Activated CD8-positive, alpha-beta T cell treated with anti-CD3 and anti-CD28 coated beads for 36 hours (primary cell): Measurements from ENCODE around the gene OLFML2A. TPM values are rescaled to one million over a fixed set of nuclear protein-coding genes. Genes with fewer than 3 reads are reported as not detected.

ENCODE experiments used
- ATAC-seq: fragments of 200-7000 bp; cut with Tn5 transposase; one replicate; pipeline ENCODE4 v1.10.0; 2021; ENCODE audit warnings: mild to moderate bottlenecking, moderate library complexity
- CTCF ChIA-PET: fragments of 350-600 bp; sonication (Branson Sonifier 250); formaldehyde crosslinking; loops from one replicate; lab custom pipeline; 2021; ENCODE audit warnings: antibody characterized with exemption; lab: Charles Lee
- POLR2A ChIA-PET: fragments of 350-600 bp; sonication (Branson Sonifier 250); formaldehyde crosslinking; loops from one replicate; lab custom pipeline; 2021; ENCODE audit warnings: antibody characterized with exemption; lab: Charles Lee
- DNase-seq: peaks from one replicate; pipeline ENCODE4 v3.0.0-alpha.2; 2020
- H3K27ac Mint-ChIP-seq: one replicate; pipeline ENCODE4 v1.8.0; 2021; ENCODE audit warnings: mild to moderate bottlenecking, mixed read lengths
- H3K27me3 Mint-ChIP-seq: one replicate; pipeline ENCODE4 v1.8.0; 2021; ENCODE audit warnings: mixed read lengths
- H3K36me3 Mint-ChIP-seq: one replicate; pipeline ENCODE4 v1.8.0; 2021; ENCODE audit warnings: low read depth, mixed read lengths
- H3K4me1 Mint-ChIP-seq: one replicate; pipeline ENCODE4 v1.8.0; 2021; ENCODE audit warnings: low read depth, mixed read lengths
- H3K4me3 Mint-ChIP-seq: one replicate; pipeline ENCODE4 v1.8.0; 2021; ENCODE audit warnings: mild to moderate bottlenecking, moderate library complexity, mixed read lengths
- H3K9me3 Mint-ChIP-seq: one replicate; pipeline ENCODE4 v1.8.0; 2021; ENCODE audit warnings: mixed read lengths
- intact Hi-C: fragments of 100-400 bp; cut with micrococcal nuclease; formaldehyde crosslinking; loops from one replicate; pipeline ENCODE4 v1.10.0; 2022
- total RNA-seq, 2 experiments: library from RNA; stranded (reverse); gene quantifications; one replicate each; pipeline ENCODE4 v1.2.3, GENCODE V29; 2021
- TF ChIP-seq, protein P1 (sequence below): fragments of 200-600 bp; IDR thresholded peaks from one replicate; pipeline ENCODE4 v1.8.0; 2022; ENCODE audit warnings: antibody characterized with exemption, mild to moderate bottlenecking

OLFML2A gene
- total RNA-seq, 2 experiments from 2014 or later = not detected

GRCh38 chr9:124747065-124747464 lies 29.9 kb upstream of the OLFML2A start:
- POLR2A ChIA-PET = no interaction called here
- Mint-ChIP-seq H3K36me3 (no peaks in the 10 kb centered on the region), H3K4me3 (no peak overlapping the region), H3K27ac (no peak overlapping the region), H3K9me3 (no peaks in the 10 kb centered on the region), H3K4me1 (peaks cover 10% of the 10 kb centered on the region), H3K27me3 (peaks cover 16% of the 10 kb centered on the region)
- TF ChIP-seq, protein P1, sequence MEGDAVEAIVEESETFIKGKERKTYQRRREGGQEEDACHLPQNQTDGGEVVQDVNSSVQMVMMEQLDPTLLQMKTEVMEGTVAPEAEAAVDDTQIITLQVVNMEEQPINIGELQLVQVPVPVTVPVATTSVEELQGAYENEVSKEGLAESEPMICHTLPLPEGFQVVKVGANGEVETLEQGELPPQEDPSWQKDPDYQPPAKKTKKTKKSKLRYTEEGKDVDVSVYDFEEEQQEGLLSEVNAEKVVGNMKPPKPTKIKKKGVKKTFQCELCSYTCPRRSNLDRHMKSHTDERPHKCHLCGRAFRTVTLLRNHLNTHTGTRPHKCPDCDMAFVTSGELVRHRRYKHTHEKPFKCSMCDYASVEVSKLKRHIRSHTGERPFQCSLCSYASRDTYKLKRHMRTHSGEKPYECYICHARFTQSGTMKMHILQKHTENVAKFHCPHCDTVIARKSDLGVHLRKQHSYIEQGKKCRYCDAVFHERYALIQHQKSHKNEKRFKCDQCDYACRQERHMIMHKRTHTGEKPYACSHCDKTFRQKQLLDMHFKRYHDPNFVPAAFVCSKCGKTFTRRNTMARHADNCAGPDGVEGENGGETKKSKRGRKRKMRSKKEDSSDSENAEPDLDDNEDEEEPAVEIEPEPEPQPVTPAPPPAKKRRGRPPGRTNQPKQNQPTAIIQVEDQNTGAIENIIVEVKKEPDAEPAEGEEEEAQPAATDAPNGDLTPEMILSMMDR = no peak
- no peak for ATAC-seq
- intact Hi-C loops = no loop called here
- no peak for DNase-seq
- CTCF ChIA-PET = no interaction called here

DNA sequence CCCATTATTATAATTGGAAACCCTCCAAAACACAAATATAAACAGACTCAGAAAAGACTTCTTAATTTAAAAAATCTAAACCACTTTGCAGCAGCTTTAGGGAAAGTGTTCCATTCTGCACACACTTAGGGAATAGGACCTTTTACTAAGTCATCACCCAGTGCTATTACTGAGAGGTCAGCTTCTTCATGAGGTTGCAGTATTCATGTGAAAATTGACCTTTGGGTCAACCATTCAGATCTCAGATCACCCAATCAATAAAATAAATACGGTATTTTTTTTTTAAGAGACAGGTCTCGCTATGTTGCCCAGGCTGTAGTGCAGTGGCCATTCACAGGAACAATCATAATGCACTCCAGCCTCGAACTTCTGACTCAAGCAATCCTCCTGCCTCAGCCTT lies 27.6 kb upstream of the OLFML2A start:
- TF ChIP-seq, protein P1 = no peak
- Mint-ChIP-seq H3K4me3 (no peak overlapping the region), H3K27me3 (peaks cover 24% of the 10 kb centered on the region), H3K9me3 (no peaks in the 10 kb centered on the region), H3K4me1 (no peaks in the 10 kb centered on the region), H3K27ac (no peak overlapping the region), H3K36me3 (no peaks in the 10 kb centered on the region)
- ChIA-PET POLR2A (interaction anchor here (0.7 kb wide), 1 partner anchor 109 kb away, joined by 5 read pairs; no protein-coding TSS in a partner anchor), CTCF (interaction anchor here (0.5 kb wide), 1 partner anchor 96 kb away, joined by 3 read pairs; no protein-coding TSS in a partner anchor)
- no peak for DNase-seq
- intact Hi-C loops = no loop called here
- ATAC-seq = no peak

GRCh38 chr9:124749781-124750180 lies 27.2 kb upstream of the OLFML2A start:
- Mint-ChIP-seq H3K27ac (no peak overlapping the region), H3K9me3 (no peaks in the 10 kb centered on the region), H3K4me3 (no peak overlapping the region), H3K27me3 (peaks cover 26% of the 10 kb centered on the region), H3K36me3 (no peaks in the 10 kb centered on the region), H3K4me1 (peaks cover 1% of the 10 kb centered on the region)
- DNase-seq (no peak), ATAC-seq (no peak)
- CTCF ChIA-PET = interaction anchor here (0.5 kb wide), 1 partner anchor 95 kb away, joined by 3 read pairs; no protein-coding TSS in a partner anchor
- TF ChIP-seq, protein P1 = no peak
- intact Hi-C loops = no loop called here
- POLR2A ChIA-PET = no interaction called here

GRCh38 chr9:124752967-124753366 lies 24.0 kb upstream of the OLFML2A start:
- ATAC-seq (no peak), DNase-seq (no peak)
- no peak overlapping the region for H3K4me3 Mint-ChIP-seq
- ChIA-PET CTCF (interaction anchor here (1.1 to 1.6 kb wide), 4 partner anchors 14 to 136 kb away, joined by 3 read pairs; partner anchors contain the start of gene WDR38), POLR2A (no interaction called here)
- no peaks in the 10 kb centered on the region for H3K36me3 Mint-ChIP-seq
- no peak overlapping the region for H3K27ac Mint-ChIP-seq
- H3K4me1 Mint-ChIP-seq = peaks cover 8% of the 10 kb centered on the region
- TF ChIP-seq, protein P1 = no peak
- peaks cover 46% of the 10 kb centered on the region for H3K27me3 Mint-ChIP-seq
- intact Hi-C loops = no loop called here
- no peaks in the 10 kb centered on the region for H3K9me3 Mint-ChIP-seq

DNA sequence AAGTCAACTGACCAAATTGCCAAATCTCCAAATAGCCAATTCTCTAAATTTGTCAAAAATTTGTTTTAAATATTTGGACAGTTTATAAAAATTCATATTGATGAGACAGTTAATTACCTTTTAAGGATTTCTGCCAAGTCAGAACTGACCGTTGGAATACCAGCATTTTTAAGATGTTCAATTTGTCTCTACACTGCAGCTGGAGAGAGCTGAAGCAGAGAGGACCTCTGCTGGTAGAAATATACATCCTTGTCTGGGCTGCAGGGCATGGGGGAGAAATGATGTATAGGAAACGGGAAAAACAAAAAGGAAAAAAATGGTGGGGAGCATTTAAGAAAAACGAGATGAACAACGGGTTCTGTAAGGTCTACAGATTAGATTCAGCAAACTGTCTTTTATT lies 22.6 kb upstream of the OLFML2A start:
- no peaks in the 10 kb centered on the region for H3K9me3 Mint-ChIP-seq
- no peak overlapping the region for H3K4me3 Mint-ChIP-seq
- no peak for DNase-seq
- ATAC-seq = no peak
- POLR2A ChIA-PET = interaction anchor here (1.1 kb wide), 1 partner anchor 102 kb away, joined by 3 read pairs; no protein-coding TSS in a partner anchor
- intact Hi-C loops = no loop called here
- H3K27ac Mint-ChIP-seq = no peak overlapping the region
- no peaks in the 10 kb centered on the region for H3K36me3 Mint-ChIP-seq
- peaks cover 57% of the 10 kb centered on the region for H3K27me3 Mint-ChIP-seq
- TF ChIP-seq, protein P1 = no peak
- H3K4me1 Mint-ChIP-seq = peaks cover 8% of the 10 kb centered on the region
- CTCF ChIA-PET = interaction anchor here (1.5 to 1.6 kb wide), 2 partner anchors 10 to 137 kb away, joined by 3 read pairs; no protein-coding TSS in a partner anchor
